HFF-Myc (cell line): ENCODE results near the gene HS6ST2.

Experiments used
- DNase-seq: peaks from one replicate; pipeline ENCODE4 v3.0.0-alpha.2; 2011; ENCODE audit warnings: low read depth; ENCODE audit errors: extremely low read depth
- H3K4me3 ChIP-seq: replicated peaks from 2 replicates; pipeline ENCODE4 v1.5.1; 2011; ENCODE audit warnings: low read depth, mild to moderate bottlenecking, control low read depth, low read length
- CTCF ChIP-seq: IDR thresholded peaks from 2 replicates; pipeline ENCODE4 v1.5.1; 2012; ENCODE audit warnings: mild to moderate bottlenecking, low read depth, low read length, control low read depth; ENCODE audit errors: missing control alignments

HS6ST2 gene

GRCh38 chrX:132639446-132639845, 319.0 kb downstream of the HS6ST2 start:
- no peak overlapping the region for H3K4me3 ChIP-seq
- DNase-seq = no peak
- TF ChIP-seq CTCF = no peak

- H3K4me3 ChIP-seq = no peak overlapping the region
- no peak for DNase-seq
- TF ChIP-seq CTCF = no peak
These were observed 320.1 kb downstream of the HS6ST2 start for GRCh38 chrX:132638313-132638712.

- no peak for TF ChIP-seq CTCF
- H3K4me3 ChIP-seq = no peak overlapping the region
- no peak for DNase-seq
These were observed 322.3 kb downstream of the HS6ST2 start for GRCh38 chrX:132636080-132636479.

- H3K4me3 ChIP-seq = no peak overlapping the region
- no peak for DNase-seq
- no peak for TF ChIP-seq CTCF
These were observed 323.9 kb downstream of the HS6ST2 start for GRCh38 chrX:132634521-132634920.

- TF ChIP-seq CTCF = peak; percentile 22
- no peak for DNase-seq
- no peak overlapping the region for H3K4me3 ChIP-seq
These were observed 326.7 kb downstream of the HS6ST2 start for GRCh38 chrX:132631579-132632232.

GRCh38 chrX:132624466-132624865, 334.0 kb downstream of the HS6ST2 start:
- H3K4me3 ChIP-seq = no peak overlapping the region
- no peak for TF ChIP-seq CTCF
- no peak for DNase-seq

- no peak for DNase-seq
- no peak for TF ChIP-seq CTCF
- no peak overlapping the region for H3K4me3 ChIP-seq
These were observed 334.5 kb downstream of the HS6ST2 start for GRCh38 chrX:132623942-132624341.
